PC-3 (cell line): Measurements from ENCODE around the gene ARFGAP1. TPM values are rescaled to one million over a fixed set of nuclear protein-coding genes. Genes with fewer than 3 reads are reported as not detected.

Experiments used
- ATAC-seq: fragments of 200-7000 bp; cut with Tn5 transposase; 2 replicates; pipeline ENCODE4 v1.9.1; 2020; ENCODE audit warnings: mild to moderate bottlenecking, moderate library complexity
- BruUV-seq: library from RNA; stranded (reverse); fragments of 400-500 nt; replicated peaks from 2 replicates; lab custom pipeline; 2021; lab: Mats Ljungman, UMichigan
- CTCF ChIA-PET: fragments of 300-600 bp; sonication (Branson Sonifier 250); formaldehyde crosslinking; loops from one replicate; lab custom pipeline; 2022; ENCODE audit warnings: antibody characterized with exemption; lab: Charles Lee
- POLR2A ChIA-PET: fragments of 300-600 bp; sonication (Branson Sonifier 250); formaldehyde crosslinking; loops from one replicate; lab custom pipeline; 2022; ENCODE audit warnings: antibody characterized with exemption; ENCODE audit not compliant: unreplicated experiment; lab: Charles Lee
- DNase-seq: peaks from one replicate; pipeline ENCODE4 v3.0.0-alpha.2; 2015
- H2AFZ ChIP-seq: fragments of 300-600 bp; sonication (generic); 2 replicates; pipeline ENCODE4 v1.6.0; 2016; ENCODE audit warnings: antibody characterized with exemption, low read length
- H3F3A ChIP-seq: fragments of 300-600 bp; sonication (generic); one replicate; pipeline ENCODE4 v1.6.0; 2017; ENCODE audit warnings: antibody characterized with exemption, low read length, control low read depth, mild to moderate bottlenecking; ENCODE audit not compliant: unreplicated experiment
- H3K27ac ChIP-seq: fragments of 300-600 bp; sonication (generic); 2 replicates; pipeline ENCODE4 v1.5.1; 2016; ENCODE audit warnings: mild to moderate bottlenecking, low read length
- H3K27me3 ChIP-seq: fragments of 300-600 bp; sonication (generic); 2 replicates; pipeline ENCODE4 v1.6.1; 2016; ENCODE audit warnings: low read length, mixed read lengths
- H3K36me3 ChIP-seq: fragments of 300-600 bp; sonication (generic); 2 replicates; pipeline ENCODE4 v1.6.1; 2016; ENCODE audit warnings: low read depth, mixed run types, low read length, mixed read lengths
- H3K4me1 ChIP-seq: fragments of 300-600 bp; sonication (generic); 2 replicates; pipeline ENCODE4 v1.5.1; 2016; ENCODE audit warnings: low read length; ENCODE audit not compliant: insufficient read depth
- H3K4me2 ChIP-seq: fragments of 300-600 bp; sonication (generic); 2 replicates; pipeline ENCODE4 v1.6.0; 2016; ENCODE audit warnings: low read length
- H3K4me3 ChIP-seq: fragments of 300-600 bp; sonication (generic); 2 replicates; pipeline ENCODE4 v1.5.1; 2016; ENCODE audit warnings: mild to moderate bottlenecking, low read length, mixed read lengths
- H3K79me2 ChIP-seq: fragments of 300-600 bp; sonication (generic); 2 replicates; pipeline ENCODE4 v1.6.1; 2017; ENCODE audit warnings: low read length, mixed read lengths
- H3K9ac ChIP-seq: fragments of 300-600 bp; sonication (generic); 2 replicates; pipeline ENCODE4 v1.6.0; 2016; ENCODE audit warnings: mild to moderate bottlenecking, low read length
- H3K9me2 ChIP-seq: fragments of 300-600 bp; sonication (generic); replicated peaks from 2 replicates; pipeline ENCODE4 v1.6.1; 2016; ENCODE audit warnings: mixed run types, low read length, mixed read lengths
- H3K9me3 ChIP-seq: fragments of 300-600 bp; sonication (generic); 2 replicates; pipeline ENCODE4 v1.6.1; 2016; ENCODE audit warnings: low read length, mixed read lengths
- H4K20me1 ChIP-seq: fragments of 300-600 bp; sonication (generic); 2 replicates; pipeline ENCODE4 v1.6.1; 2016; ENCODE audit warnings: low read length, mixed read lengths
- EZH2 ChIP-seq: fragments of 300-600 bp; sonication (generic); IDR thresholded peaks from one replicate; pipeline ENCODE4 v1.6.1; 2017; ENCODE audit warnings: antibody characterized with exemption, mild to moderate bottlenecking, low read length; ENCODE audit not compliant: unreplicated experiment
- EZH2phosphoT487 ChIP-seq: fragments of 300-600 bp; sonication (generic); IDR thresholded peaks from 2 replicates; pipeline ENCODE4 v1.6.1; 2018; ENCODE audit warnings: mild to moderate bottlenecking, antibody characterized with exemption, low read length, borderline replicate concordance
- intact Hi-C: fragments of 100-400 bp; cut with micrococcal nuclease; formaldehyde crosslinking; loops from 2 replicates; pipeline ENCODE4 v1.9.0; 2023
- total RNA-seq: library from RNA; depleted of rRNA; stranded (reverse); fragments of >200 nt; gene quantifications from 2 replicates; pipeline ENCODE4 v1.2.3, GENCODE V29; 2014
- TF ChIP-seq, protein P1 (sequence below): fragments of 300-600 bp; sonication (generic); conservative IDR thresholded peaks from 2 replicates; pipeline ENCODE4 v1.5.1; 2017; ENCODE audit warnings: antibody characterized with exemption, low read depth, mild to moderate bottlenecking, low read length

Gene ARFGAP1
- total RNA-seq, 1 experiment from 2014 or later, result 75.6 TPM

DNA sequence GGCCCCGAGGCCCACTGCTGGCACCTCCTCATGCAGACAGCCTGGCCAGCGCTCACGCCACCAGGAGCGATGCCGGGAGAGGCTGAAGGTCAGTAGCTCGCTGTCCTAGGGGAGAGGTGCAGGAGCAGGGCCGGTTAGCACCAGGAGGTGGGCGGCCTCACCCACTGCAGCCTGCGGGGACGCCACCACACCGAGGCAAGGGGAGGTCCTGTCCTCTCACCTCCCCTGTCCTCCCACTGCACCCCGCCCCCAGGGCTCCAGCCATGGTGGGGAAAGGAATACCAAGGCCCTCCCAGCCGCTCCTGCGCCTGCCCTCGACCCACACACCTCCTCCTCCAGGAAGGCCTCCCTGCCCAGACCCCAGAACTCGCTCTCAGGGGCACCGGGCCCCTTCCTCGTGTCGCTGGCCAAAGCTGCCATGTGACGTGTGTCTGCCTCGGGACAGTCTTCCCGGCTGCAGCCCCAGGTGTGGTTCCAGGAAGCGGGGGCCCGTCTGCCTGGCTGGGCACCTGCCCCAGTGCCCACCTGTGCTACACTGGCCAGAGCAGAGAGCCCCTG lies 24.9 kb upstream of the ARFGAP1 start:
- Histone ChIP-seq H4K20me1 (no peaks in the 10 kb centered on the region), H3K9me3 (no peaks in the 10 kb centered on the region), H3K27ac (no peak overlapping the region), H3K9me2 (no peaks in the 10 kb centered on the region), H3K79me2 (no peaks in the 10 kb centered on the region), H3K4me2 (no peak overlapping the region), H3K9ac (no peak overlapping the region), H3K4me1 (peaks cover 15% of the 10 kb centered on the region; the same call in 1 of the 2 replicates), H2AFZ (no peak overlapping the region), H3F3A (no peaks in the 10 kb centered on the region), H3K36me3 (no peaks in the 10 kb centered on the region), H3K4me3 (no peak overlapping the region), H3K27me3 (peaks cover 28% of the 10 kb centered on the region)
- intact Hi-C loops, result no loop called here
- CTCF ChIA-PET, result no interaction called here
- POLR2A ChIA-PET, result no interaction called here
- TF ChIP-seq, protein P1, sequence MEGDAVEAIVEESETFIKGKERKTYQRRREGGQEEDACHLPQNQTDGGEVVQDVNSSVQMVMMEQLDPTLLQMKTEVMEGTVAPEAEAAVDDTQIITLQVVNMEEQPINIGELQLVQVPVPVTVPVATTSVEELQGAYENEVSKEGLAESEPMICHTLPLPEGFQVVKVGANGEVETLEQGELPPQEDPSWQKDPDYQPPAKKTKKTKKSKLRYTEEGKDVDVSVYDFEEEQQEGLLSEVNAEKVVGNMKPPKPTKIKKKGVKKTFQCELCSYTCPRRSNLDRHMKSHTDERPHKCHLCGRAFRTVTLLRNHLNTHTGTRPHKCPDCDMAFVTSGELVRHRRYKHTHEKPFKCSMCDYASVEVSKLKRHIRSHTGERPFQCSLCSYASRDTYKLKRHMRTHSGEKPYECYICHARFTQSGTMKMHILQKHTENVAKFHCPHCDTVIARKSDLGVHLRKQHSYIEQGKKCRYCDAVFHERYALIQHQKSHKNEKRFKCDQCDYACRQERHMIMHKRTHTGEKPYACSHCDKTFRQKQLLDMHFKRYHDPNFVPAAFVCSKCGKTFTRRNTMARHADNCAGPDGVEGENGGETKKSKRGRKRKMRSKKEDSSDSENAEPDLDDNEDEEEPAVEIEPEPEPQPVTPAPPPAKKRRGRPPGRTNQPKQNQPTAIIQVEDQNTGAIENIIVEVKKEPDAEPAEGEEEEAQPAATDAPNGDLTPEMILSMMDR, result no peak
- TF ChIP-seq EZH2phosphoT487 (no peak), EZH2 (no peak)
- DNase-seq (no peak), ATAC-seq (no peak)
- BruUV-seq, result no TSS peak

DNA sequence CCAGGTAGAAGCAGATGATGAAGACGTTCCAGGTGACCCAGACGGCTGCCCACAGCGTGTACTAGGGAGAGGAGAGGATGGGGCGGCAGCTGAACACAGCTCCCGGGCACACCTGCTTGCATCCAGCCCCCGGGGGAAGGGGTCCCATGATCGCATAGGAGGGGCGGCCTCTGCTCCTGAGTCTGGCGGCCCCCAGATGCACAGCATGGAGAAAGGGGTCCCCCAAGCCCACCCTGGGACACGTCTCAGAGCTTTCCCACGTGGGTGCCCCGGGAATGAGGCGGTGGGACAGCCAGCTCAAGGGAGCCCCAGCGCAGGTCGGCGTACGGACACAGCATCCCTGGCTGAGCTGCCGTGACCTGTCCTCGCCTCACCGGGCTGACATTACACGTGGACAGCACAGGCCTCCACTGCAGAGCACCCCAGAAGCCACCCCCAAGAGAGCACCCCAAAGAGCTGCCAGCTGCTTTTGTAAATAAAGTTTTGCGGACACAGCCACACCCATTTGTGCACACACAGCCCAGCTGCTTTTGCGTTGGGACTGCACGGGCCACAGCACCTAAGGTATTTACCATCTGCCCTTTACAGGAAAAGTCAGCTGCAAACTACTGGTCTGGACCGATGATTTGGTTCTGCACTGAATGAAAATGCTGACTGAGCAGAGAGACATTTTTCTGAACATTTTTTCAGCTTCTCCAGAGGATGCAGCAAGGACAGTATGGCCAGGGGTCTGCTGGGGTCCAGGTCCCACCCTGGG lies 23.6 kb upstream of the ARFGAP1 start:
- no peaks in the 10 kb centered on the region for H3K79me2 ChIP-seq
- no peaks in the 10 kb centered on the region for H4K20me1 ChIP-seq
- peak; percentile 75 for ATAC-seq
- H3K27ac ChIP-seq, result no peak overlapping the region
- H3K9ac ChIP-seq, result no peak overlapping the region
- H3K4me2 ChIP-seq, result no peak overlapping the region
- H3K36me3 ChIP-seq, result no peaks in the 10 kb centered on the region
- peaks cover 36% of the 10 kb centered on the region for H3K27me3 ChIP-seq
- CTCF ChIA-PET, result interaction anchor here (0.9 to 1.1 kb wide), 2 partner anchors 26 to 66 kb away, joined by 3 to 13 read pairs; no protein-coding TSS in a partner anchor
- H3K4me1 ChIP-seq, result peaks cover 15% of the 10 kb centered on the region; the same call in 1 of the 2 replicates
- no peaks in the 10 kb centered on the region for H3K9me3 ChIP-seq
- TF ChIP-seq, protein P1, result no peak
- TF ChIP-seq EZH2phosphoT487, result no peak
- no peak for TF ChIP-seq EZH2
- no peaks in the 10 kb centered on the region for H3F3A ChIP-seq
- BruUV-seq, result no TSS peak
- H2AFZ ChIP-seq, result no peak overlapping the region
- POLR2A ChIA-PET, result interaction anchor here (0.5 to 0.6 kb wide), 2 partner anchors 23 to 26 kb away, joined by 3 read pairs; no protein-coding TSS in a partner anchor
- intact Hi-C loops, result no loop called here
- no peaks in the 10 kb centered on the region for H3K9me2 ChIP-seq
- DNase-seq, result peak; percentile 32
- no peak overlapping the region for H3K4me3 ChIP-seq
